ENCODE data around the gene MORN3. TPM values are rescaled to one million over a fixed set of nuclear protein-coding genes. Genes with fewer than 3 reads are reported as not detected.
A peak's percentile ranks its signal among the peaks of the same experiment; 100 is the strongest.

MORN3 gene
- total RNA-seq, 2 experiments from 2014 or later, result 0.51 to 1.1 TPM

DNA sequence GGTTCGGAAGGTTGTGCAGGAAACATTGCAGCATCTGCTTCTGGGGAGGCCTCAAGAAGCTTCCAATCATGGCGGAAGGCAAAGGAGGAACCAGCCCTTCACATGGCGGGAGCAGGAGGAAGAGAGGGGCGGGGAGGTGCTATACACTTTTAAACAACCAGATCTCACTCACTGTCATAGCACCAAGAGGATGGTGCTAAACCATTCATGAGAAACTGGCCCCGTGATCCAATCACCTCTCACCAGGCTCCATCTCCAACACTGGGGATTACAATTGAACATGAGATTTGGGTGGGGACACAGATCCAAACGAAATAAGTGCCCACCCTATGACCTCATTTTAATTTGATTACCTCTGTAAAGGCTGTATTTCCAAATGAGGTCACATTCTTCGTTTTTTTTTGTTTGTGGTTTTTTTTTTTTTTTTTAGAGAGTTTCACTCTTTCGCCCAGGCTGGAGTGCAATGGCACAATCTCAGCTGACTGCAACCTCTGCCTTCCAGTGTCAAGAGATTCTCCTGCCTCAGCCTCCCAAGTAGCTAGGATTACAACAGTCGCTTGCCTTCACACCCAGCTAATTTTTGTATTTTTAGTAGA is 54.5 kb downstream of the MORN3 start:
- Mint-ChIP-seq H3K9me3 (no peaks in the 10 kb centered on the region), H3K4me3 (no peak overlapping the region), H3K36me3 (ENCODE audit: low read depth) (no peaks in the 10 kb centered on the region), H3K4me1 (ENCODE audit: low read depth) (no peaks in the 10 kb centered on the region), H3K27me3 (no peaks in the 10 kb centered on the region), H3K27ac (no peak overlapping the region)
- intact Hi-C loops (cut with micrococcal nuclease), result no loop called here
- POLR2A ChIA-PET, result interaction anchor here (1.6 kb wide), 1 partner anchor 13 kb away, joined by 5 read pairs; no protein-coding TSS in a partner anchor
- DNase-seq, result no peak
- TF ChIP-seq CTCF (IDR thresholded peaks at IDR 0.05), result no peak
- ATAC-seq, result no peak
- CTCF ChIA-PET, result interaction anchor here (1.8 kb wide), 1 partner anchor 10 kb away, joined by 3 read pairs; no protein-coding TSS in a partner anchor

DNA sequence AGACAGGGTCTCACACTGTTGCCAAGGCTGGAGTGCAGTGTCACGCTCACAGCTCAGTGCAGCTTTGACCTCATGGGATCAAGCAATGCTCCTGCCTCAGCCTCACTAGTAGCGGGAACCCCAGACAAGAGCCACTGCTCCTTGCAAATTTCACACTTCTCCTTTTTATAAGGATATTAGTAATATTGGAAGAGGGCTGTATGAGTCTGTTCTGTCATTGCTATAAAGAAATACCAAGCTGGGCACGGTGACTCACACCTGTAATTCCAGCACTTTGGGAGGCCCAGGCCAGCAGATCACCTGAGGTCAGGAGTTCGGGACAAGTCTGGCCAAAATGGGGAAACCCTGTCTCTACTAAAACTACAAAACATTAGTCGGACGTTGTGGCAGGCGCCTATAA is 56.0 kb downstream of the MORN3 start:
- Mint-ChIP-seq H3K36me3 (ENCODE audit: low read depth) (no peaks in the 10 kb centered on the region), H3K27ac (no peak overlapping the region), H3K4me3 (no peak overlapping the region), H3K9me3 (no peaks in the 10 kb centered on the region), H3K27me3 (no peaks in the 10 kb centered on the region), H3K4me1 (ENCODE audit: low read depth) (no peaks in the 10 kb centered on the region)
- intact Hi-C loops (cut with micrococcal nuclease), result no loop called here
- no peak for DNase-seq
- ATAC-seq, result no peak
- TF ChIP-seq CTCF (IDR thresholded peaks at IDR 0.05), result no peak
- POLR2A ChIA-PET, result interaction anchor here (1.6 kb wide), 1 partner anchor 14 kb away, joined by 5 read pairs; no protein-coding TSS in a partner anchor
- CTCF ChIA-PET, result interaction anchor here (1.8 kb wide), 1 partner anchor 12 kb away, joined by 3 read pairs; no protein-coding TSS in a partner anchor

DNA sequence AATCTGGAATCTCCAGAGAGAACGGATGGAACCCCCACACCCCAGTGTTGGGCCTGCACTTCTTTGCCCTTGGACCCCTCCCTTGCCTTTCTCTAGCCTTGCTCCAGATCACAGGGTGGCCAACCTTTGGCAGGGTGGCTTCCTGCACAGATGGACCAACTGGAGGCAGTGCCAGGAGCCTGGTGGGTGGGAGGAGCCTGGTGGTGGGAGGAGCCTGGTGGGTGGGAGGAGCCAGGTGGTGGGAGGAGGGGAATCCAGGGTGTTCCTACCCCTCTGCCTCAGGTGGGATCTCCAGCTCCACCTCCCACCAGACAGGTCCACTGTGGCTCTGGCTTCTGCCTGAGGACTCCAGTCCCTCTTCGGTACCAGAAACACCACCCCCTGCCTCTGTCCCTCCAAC is 58.1 kb downstream of the MORN3 start:
- no peak for TF ChIP-seq CTCF (IDR thresholded peaks at IDR 0.05)
- Mint-ChIP-seq H3K27ac (no peak overlapping the region), H3K9me3 (no peaks in the 10 kb centered on the region), H3K4me1 (ENCODE audit: low read depth) (no peaks in the 10 kb centered on the region), H3K27me3 (no peaks in the 10 kb centered on the region), H3K4me3 (no peak overlapping the region), H3K36me3 (ENCODE audit: low read depth) (no peaks in the 10 kb centered on the region)
- peak; percentile 48 for DNase-seq
- CTCF ChIA-PET, result interaction anchor here (1.2 kb wide), 2 partner anchors 59 to 71 kb away, joined by 3 to 4 read pairs; no protein-coding TSS in a partner anchor
- POLR2A ChIA-PET, result interaction anchor here (0.6 kb wide), 1 partner anchor 21 kb away, joined by 3 read pairs; no protein-coding TSS in a partner anchor
- ATAC-seq, result peak; percentile 78
- intact Hi-C loops (cut with micrococcal nuclease), result no loop called here

GRCh38 chr12:121610239-121611149 is 59.0 kb downstream of the MORN3 start:
- ChIA-PET POLR2A (interaction anchor here (0.6 kb wide), 1 partner anchor 20 kb away, joined by 3 read pairs; no protein-coding TSS in a partner anchor), CTCF (interaction anchor here (1.1 to 1.2 kb wide), 3 partner anchors 58 to 72 kb away, joined by 3 to 4 read pairs (median 3); no protein-coding TSS in a partner anchor)
- intact Hi-C loops (cut with micrococcal nuclease), result no loop called here
- peak; percentile 29 for TF ChIP-seq CTCF (IDR thresholded peaks at IDR 0.05)
- Mint-ChIP-seq H3K4me3 (no peak overlapping the region), H3K27ac (no peak overlapping the region), H3K27me3 (no peaks in the 10 kb centered on the region), H3K4me1 (ENCODE audit: low read depth) (no peaks in the 10 kb centered on the region), H3K9me3 (no peaks in the 10 kb centered on the region), H3K36me3 (ENCODE audit: low read depth) (no peaks in the 10 kb centered on the region)
- DNase-seq (no peak), ATAC-seq (no peak)

All from activated CD8-positive, alpha-beta T cell treated with anti-CD3 and anti-CD28 coated beads for 36 hours (primary cell).